Ishikawa (cell line): ENCODE data around the gene IFT43.

Source experiments
- CEBPB ChIP-seq: IDR thresholded peaks from 2 replicates; pipeline ENCODE4 v1.6.1; 2012
- CREB1 ChIP-seq: IDR thresholded peaks from 2 replicates; pipeline ENCODE4 v1.6.1; 2012; ENCODE audit warnings: low read depth
- EGR1 ChIP-seq: IDR thresholded peaks from 2 replicates; pipeline ENCODE4 v1.6.1; 2012
- EP300 ChIP-seq: IDR thresholded peaks from 2 replicates; pipeline ENCODE4 v1.6.1; 2012; ENCODE audit warnings: borderline replicate concordance
- FOXM1 ChIP-seq: IDR thresholded peaks from 2 replicates; pipeline ENCODE4 v1.6.1; 2012; ENCODE audit warnings: low read depth, borderline replicate concordance
- NFIC ChIP-seq: IDR thresholded peaks from 2 replicates; pipeline ENCODE4 v1.6.1; 2012
- RAD21 ChIP-seq: IDR thresholded peaks from 2 replicates; pipeline ENCODE4 v1.6.1; 2012; ENCODE audit warnings: low read depth
- TAF1 ChIP-seq: IDR thresholded peaks from 2 replicates; pipeline ENCODE4 v1.6.1; 2012; ENCODE audit warnings: low read depth, mild to moderate bottlenecking
- TCF12 ChIP-seq: IDR thresholded peaks from 2 replicates; pipeline ENCODE4 v1.6.1; 2012; ENCODE audit warnings: low read depth
- TEAD4 ChIP-seq: IDR thresholded peaks from 2 replicates; pipeline ENCODE4 v1.6.1; 2012
- YY1 ChIP-seq: IDR thresholded peaks from 2 replicates; pipeline ENCODE4 v1.6.1; 2012; ENCODE audit warnings: low read depth
- TF ChIP-seq, protein P1 (sequence below): IDR thresholded peaks from 2 replicates; pipeline ENCODE4 v1.6.1; 2012
- TF ChIP-seq, protein P2 (sequence below): IDR thresholded peaks from 2 replicates; pipeline ENCODE4 v1.6.1; 2012; ENCODE audit warnings: low read depth, mild to moderate bottlenecking
- TF ChIP-seq, protein P3 (sequence below): IDR thresholded peaks from 2 replicates; pipeline ENCODE4 v1.6.1; 2012

IFT43 gene

DNA sequence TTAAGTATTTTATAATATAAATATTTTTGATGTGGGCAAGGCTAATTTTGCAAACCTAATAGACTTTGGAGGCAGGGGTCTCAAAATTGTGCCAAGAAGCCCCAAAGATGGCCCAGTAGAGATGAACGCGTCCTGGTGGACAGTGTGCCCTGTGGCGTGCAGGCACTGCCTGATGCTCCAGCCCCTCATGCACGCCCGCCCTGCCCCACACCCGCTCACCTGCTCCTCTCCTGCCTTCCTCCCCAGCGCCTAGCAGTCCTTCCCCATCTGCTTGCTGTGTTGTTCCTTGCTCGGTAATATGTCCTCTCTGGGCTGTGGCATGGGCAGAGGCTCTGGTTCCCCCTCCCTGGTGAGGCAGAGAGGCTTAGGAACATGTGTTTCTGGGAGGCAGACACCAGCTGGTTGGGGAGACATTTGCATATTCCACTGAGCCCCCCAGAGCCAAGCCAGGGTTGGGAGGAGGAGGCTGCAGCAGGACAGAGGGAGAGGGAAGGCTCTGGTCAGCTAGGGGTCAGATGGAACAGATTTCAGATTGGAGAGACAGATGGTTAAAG, 119.3 kb downstream of the IFT43 start:
- TF ChIP-seq EGR1: no peak
- TF ChIP-seq, protein P1, sequence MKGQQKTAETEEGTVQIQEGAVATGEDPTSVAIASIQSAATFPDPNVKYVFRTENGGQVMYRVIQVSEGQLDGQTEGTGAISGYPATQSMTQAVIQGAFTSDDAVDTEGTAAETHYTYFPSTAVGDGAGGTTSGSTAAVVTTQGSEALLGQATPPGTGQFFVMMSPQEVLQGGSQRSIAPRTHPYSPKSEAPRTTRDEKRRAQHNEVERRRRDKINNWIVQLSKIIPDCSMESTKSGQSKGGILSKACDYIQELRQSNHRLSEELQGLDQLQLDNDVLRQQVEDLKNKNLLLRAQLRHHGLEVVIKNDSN: no peak

DNA sequence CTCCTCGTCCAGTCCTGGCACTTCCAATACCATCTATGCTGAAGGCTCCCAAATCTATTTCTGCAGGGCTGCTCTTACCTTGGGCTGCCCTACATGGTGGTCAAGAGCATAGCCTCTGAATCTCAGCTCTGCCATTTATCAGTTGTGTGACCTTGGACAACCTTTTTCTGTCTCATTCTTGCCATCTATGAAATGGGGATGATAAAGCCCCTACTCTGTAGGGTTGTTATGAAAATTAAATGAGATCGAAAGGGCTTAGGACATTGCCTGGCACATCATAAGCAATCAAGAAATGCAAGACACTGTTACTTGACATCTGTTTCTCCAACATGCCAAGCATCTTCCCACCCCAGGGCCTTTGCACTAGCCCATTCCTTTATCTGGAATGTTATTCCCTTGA, 120.6 kb downstream of the IFT43 start:
- TF ChIP-seq FOXM1: no peak
- TF ChIP-seq CREB1: no peak
- no peak for TF ChIP-seq EGR1
- TF ChIP-seq, protein P2, sequence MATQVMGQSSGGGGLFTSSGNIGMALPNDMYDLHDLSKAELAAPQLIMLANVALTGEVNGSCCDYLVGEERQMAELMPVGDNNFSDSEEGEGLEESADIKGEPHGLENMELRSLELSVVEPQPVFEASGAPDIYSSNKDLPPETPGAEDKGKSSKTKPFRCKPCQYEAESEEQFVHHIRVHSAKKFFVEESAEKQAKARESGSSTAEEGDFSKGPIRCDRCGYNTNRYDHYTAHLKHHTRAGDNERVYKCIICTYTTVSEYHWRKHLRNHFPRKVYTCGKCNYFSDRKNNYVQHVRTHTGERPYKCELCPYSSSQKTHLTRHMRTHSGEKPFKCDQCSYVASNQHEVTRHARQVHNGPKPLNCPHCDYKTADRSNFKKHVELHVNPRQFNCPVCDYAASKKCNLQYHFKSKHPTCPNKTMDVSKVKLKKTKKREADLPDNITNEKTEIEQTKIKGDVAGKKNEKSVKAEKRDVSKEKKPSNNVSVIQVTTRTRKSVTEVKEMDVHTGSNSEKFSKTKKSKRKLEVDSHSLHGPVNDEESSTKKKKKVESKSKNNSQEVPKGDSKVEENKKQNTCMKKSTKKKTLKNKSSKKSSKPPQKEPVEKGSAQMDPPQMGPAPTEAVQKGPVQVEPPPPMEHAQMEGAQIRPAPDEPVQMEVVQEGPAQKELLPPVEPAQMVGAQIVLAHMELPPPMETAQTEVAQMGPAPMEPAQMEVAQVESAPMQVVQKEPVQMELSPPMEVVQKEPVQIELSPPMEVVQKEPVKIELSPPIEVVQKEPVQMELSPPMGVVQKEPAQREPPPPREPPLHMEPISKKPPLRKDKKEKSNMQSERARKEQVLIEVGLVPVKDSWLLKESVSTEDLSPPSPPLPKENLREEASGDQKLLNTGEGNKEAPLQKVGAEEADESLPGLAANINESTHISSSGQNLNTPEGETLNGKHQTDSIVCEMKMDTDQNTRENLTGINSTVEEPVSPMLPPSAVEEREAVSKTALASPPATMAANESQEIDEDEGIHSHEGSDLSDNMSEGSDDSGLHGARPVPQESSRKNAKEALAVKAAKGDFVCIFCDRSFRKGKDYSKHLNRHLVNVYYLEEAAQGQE: no peak
- no peak for TF ChIP-seq TAF1
- TF ChIP-seq, protein P1: no peak
- TF ChIP-seq EP300: no peak
- TF ChIP-seq, protein P3, sequence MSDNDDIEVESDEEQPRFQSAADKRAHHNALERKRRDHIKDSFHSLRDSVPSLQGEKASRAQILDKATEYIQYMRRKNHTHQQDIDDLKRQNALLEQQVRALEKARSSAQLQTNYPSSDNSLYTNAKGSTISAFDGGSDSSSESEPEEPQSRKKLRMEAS: no peak
- no peak for TF ChIP-seq YY1
- no peak for TF ChIP-seq TEAD4
- no peak for TF ChIP-seq RAD21
- no peak for TF ChIP-seq CEBPB
- TF ChIP-seq TCF12: no peak

DNA sequence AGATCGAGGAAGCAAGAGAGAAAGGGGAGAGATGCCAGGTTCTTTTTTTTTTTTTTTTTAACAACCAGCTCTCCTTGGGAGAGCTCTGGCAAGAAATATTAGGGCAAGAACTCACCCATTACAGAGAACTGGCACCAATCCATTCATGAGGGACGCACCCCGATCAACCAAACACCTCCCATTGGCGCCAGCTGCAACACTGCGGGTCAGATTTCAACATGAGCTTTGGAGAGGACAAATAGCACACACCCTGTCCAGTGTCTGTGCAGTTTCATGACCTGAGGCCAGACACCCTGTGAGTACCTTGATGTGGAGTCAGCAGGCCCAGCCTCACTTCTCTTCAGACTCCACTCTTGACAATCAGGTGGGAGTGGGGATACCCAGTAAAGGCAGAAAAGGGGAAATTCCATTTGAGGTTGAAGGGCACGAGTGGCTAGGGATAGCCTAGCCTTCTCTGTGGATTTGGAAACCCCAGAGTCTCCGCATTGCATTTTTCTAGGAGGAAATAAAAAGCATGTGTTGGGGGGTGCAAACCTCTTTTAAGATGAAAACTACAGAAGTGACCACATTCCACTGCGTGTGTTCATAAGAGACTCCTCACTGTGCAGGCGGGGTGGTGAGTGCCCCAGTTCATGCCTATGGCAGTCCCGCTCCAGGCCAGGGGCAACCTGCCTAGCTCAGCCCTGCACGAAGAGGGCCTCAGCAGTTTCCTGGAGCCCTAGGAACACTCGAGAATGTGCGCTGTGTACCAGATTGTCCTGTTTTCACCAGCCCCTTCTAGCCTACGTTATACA, 123.7 kb downstream of the IFT43 start:
- TF ChIP-seq TEAD4 (no peak), NFIC (peak; percentile 43), TAF1 (no peak)
- TF ChIP-seq, protein P1: no peak

DNA sequence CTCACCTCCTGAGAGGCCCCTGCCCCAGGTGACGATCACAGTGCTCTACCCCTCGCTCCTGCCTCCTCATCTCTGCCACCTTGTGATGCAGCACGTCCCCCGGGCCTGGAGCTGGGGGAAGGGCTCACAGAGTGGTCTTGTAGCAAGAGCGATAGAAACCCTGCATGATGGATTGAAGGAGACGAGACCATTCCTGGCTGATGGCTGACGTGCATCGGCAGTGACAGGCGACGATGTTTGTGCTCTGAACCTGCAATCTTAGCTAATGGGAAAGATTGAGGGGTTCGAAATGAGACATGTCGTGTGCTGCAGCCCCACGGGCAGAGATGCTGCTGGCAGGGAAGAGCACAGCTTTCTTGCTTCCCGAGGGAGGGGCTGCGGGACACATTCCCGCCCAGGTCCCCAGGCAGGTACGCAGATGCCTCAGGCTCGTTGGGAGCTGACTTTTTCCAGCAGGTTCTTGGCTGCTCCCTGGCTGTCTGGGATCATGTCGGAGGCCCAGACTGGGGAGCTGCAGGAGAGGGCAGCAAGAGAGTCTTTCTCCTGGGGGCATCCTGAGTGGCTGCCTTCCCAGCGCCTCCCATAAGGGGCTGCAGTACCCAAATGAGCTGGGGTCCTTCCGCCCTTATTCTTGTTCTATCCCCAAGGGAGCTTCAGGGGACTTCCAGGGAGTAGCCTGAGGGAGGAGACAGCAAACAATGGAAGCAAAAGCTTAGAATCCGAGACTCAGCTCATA, 127.5 kb downstream of the IFT43 start:
- TF ChIP-seq TAF1 (no peak), TEAD4 (no peak), RAD21 (no peak), FOXM1 (no peak), CEBPB (no peak), EP300 (no peak), NFIC (no peak), EGR1 (no peak), CREB1 (no peak), TCF12 (no peak)
- TF ChIP-seq, protein P2: no peak

DNA sequence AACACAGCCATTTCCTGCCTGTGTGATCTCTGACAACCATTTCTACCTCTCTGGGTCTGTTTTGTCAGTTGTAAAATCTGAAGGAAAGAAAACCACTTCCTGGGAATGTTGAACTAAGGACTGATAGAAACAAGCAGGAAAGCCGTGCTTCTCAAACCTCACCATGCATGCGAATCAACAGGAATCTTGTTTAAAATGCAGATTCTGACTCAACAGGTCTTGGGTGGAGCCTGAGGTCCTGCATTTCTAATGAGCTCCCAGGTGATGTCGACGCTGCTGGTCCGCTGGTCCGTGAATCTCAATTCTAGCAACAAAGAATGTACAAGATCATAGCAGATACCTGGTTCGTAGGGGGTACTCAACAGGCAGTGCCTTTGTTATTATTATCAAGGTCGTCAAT, 128.1 kb downstream of the IFT43 start:
- TF ChIP-seq CEBPB (no peak), CREB1 (no peak), EP300 (no peak), TAF1 (no peak), YY1 (no peak), TCF12 (no peak), RAD21 (no peak), EGR1 (no peak), FOXM1 (no peak), TEAD4 (no peak)
- TF ChIP-seq, protein P1: no peak
- TF ChIP-seq, protein P2: no peak
- TF ChIP-seq, protein P3: no peak
